ENCODE results near the gene ADAM12.
A peak's percentile ranks its signal among the peaks of the same experiment; 100 is the strongest.
"Not testable (repeated sequence)": the region's sequence is repeated elsewhere in the genome, so short reads cannot be mapped to it uniquely, and the experiment has no call there.

Gene ADAM12

GRCh38 chr10:126380352-126381076 lies 7.8 kb downstream of the ADAM12 start:
- H3K4me1 ChIP-seq (ENCODE audit: low read length): no peaks in the 10 kb centered on the region

GRCh38 chr10:126379166-126379565 lies 9.1 kb downstream of the ADAM12 start:
- not testable (repeated sequence) for H4K20me1 ChIP-seq (ENCODE audit: insufficient read depth, low read length); H3K79me2 ChIP-seq (ENCODE audit: low read length); H3K4me1 ChIP-seq (ENCODE audit: low read length); H3K4me2 ChIP-seq (ENCODE audit: low read depth, low read length); H3K27me3 ChIP-seq (replicated peaks; ENCODE audit: insufficient read depth, low read length); H2AFZ ChIP-seq (ENCODE audit: low read length); H3K36me3 ChIP-seq (replicated peaks; ENCODE audit: insufficient read depth, low read length); DNase-seq; H3K9ac ChIP-seq (ENCODE audit: low read length); H3K9me2 ChIP-seq (replicated peaks; ENCODE audit: insufficient read depth, low read length); H3F3A ChIP-seq (ENCODE audit: insufficient read depth, low read length); H3K4me3 ChIP-seq (ENCODE audit: low read length); H3K9me3 ChIP-seq (replicated peaks; ENCODE audit: insufficient read depth, low read length); H3K27ac ChIP-seq (ENCODE audit: low read length)

More at GRCh38 chr10:126380352-126381076, 7.8 kb downstream of the ADAM12 start:
- Histone ChIP-seq H3F3A (ENCODE audit: insufficient read depth, low read length) (no peaks in the 10 kb centered on the region), H3K79me2 (ENCODE audit: low read length) (no peaks in the 10 kb centered on the region), H3K4me3 (ENCODE audit: low read length) (no peak overlapping the region), H3K27ac (ENCODE audit: low read length) (no peak overlapping the region), H3K9me2 (replicated peaks; ENCODE audit: insufficient read depth, low read length) (no peaks in the 10 kb centered on the region), H4K20me1 (ENCODE audit: insufficient read depth, low read length) (no peaks in the 10 kb centered on the region), H2AFZ (ENCODE audit: low read length) (no peak overlapping the region), H3K36me3 (replicated peaks; ENCODE audit: insufficient read depth, low read length) (no peaks in the 10 kb centered on the region), H3K27me3 (replicated peaks; ENCODE audit: insufficient read depth, low read length) (no peaks in the 10 kb centered on the region), H3K4me2 (ENCODE audit: low read depth, low read length) (no peak overlapping the region), H3K9me3 (replicated peaks; ENCODE audit: insufficient read depth, low read length) (no peaks in the 10 kb centered on the region), H3K9ac (ENCODE audit: low read length) (no peak overlapping the region)
- DNase-seq: no peak
- TF ChIP-seq EZH2 (optimal IDR thresholded peaks at IDR 0.05; ENCODE audit: low read depth, low read length) (no peak), CTCF (IDR thresholded peaks at IDR 0.05; ENCODE audit: low read length) (no peak), EZH2phosphoT487 (IDR thresholded peaks at IDR 0.05; ENCODE audit: low read length) (no peak)

GRCh38 chr10:126376956-126377355 lies 11.3 kb downstream of the ADAM12 start:
- peak overlapping the region; percentile 7; the same call in 1 of the 2 replicates for H3K27ac ChIP-seq (ENCODE audit: low read length)
- H4K20me1 ChIP-seq (ENCODE audit: insufficient read depth, low read length): no peaks in the 10 kb centered on the region
- no peak overlapping the region for H2AFZ ChIP-seq (ENCODE audit: low read length)
- no peaks in the 10 kb centered on the region for H3F3A ChIP-seq (ENCODE audit: insufficient read depth, low read length)
- no peak overlapping the region for H3K4me2 ChIP-seq (ENCODE audit: low read depth, low read length)
- no peaks in the 10 kb centered on the region for H3K4me1 ChIP-seq (ENCODE audit: low read length)
- H3K4me3 ChIP-seq (ENCODE audit: low read length): no peak overlapping the region
- H3K9me2 ChIP-seq (replicated peaks; ENCODE audit: insufficient read depth, low read length): no peaks in the 10 kb centered on the region
- H3K9ac ChIP-seq (ENCODE audit: low read length): no peak overlapping the region
- TF ChIP-seq EZH2phosphoT487 (IDR thresholded peaks at IDR 0.05; ENCODE audit: low read length) (no peak), CTCF (IDR thresholded peaks at IDR 0.05; ENCODE audit: low read length) (no peak), EZH2 (optimal IDR thresholded peaks at IDR 0.05; ENCODE audit: low read depth, low read length) (no peak)
- no peaks in the 10 kb centered on the region for H3K36me3 ChIP-seq (replicated peaks; ENCODE audit: insufficient read depth, low read length)
- no peaks in the 10 kb centered on the region for H3K9me3 ChIP-seq (replicated peaks; ENCODE audit: insufficient read depth, low read length)
- H3K27me3 ChIP-seq (replicated peaks; ENCODE audit: insufficient read depth, low read length): no peaks in the 10 kb centered on the region
- H3K79me2 ChIP-seq (ENCODE audit: low read length): no peaks in the 10 kb centered on the region
- peak; percentile 14 for DNase-seq

GRCh38 chr10:126375926-126376554 lies 12.2 kb downstream of the ADAM12 start:
- Histone ChIP-seq H3K4me2 (ENCODE audit: low read depth, low read length) (no peak overlapping the region), H2AFZ (ENCODE audit: low read length) (no peak overlapping the region), H4K20me1 (ENCODE audit: insufficient read depth, low read length) (no peaks in the 10 kb centered on the region), H3K36me3 (replicated peaks; ENCODE audit: insufficient read depth, low read length) (no peaks in the 10 kb centered on the region), H3K27me3 (replicated peaks; ENCODE audit: insufficient read depth, low read length) (no peaks in the 10 kb centered on the region), H3K27ac (ENCODE audit: low read length) (no peak overlapping the region), H3K9me2 (replicated peaks; ENCODE audit: insufficient read depth, low read length) (no peaks in the 10 kb centered on the region), H3K4me1 (ENCODE audit: low read length) (no peaks in the 10 kb centered on the region), H3K9me3 (replicated peaks; ENCODE audit: insufficient read depth, low read length) (no peaks in the 10 kb centered on the region), H3K79me2 (ENCODE audit: low read length) (no peaks in the 10 kb centered on the region), H3F3A (ENCODE audit: insufficient read depth, low read length) (no peaks in the 10 kb centered on the region), H3K4me3 (ENCODE audit: low read length) (no peak overlapping the region), H3K9ac (ENCODE audit: low read length) (no peak overlapping the region)
- no peak for DNase-seq
- TF ChIP-seq CTCF (IDR thresholded peaks at IDR 0.05; ENCODE audit: low read length): no peak
- no peak for TF ChIP-seq EZH2phosphoT487 (IDR thresholded peaks at IDR 0.05; ENCODE audit: low read length)
- TF ChIP-seq EZH2 (optimal IDR thresholded peaks at IDR 0.05; ENCODE audit: low read depth, low read length): no peak
